Ovary (tissue), 9 donors: ENCODE data around the gene IFI16. TPM values are rescaled to one million over a fixed set of nuclear protein-coding genes. Genes with fewer than 3 reads are reported as not detected.
A peak's percentile ranks its signal among the peaks of the same experiment; 100 is the strongest.
"Not testable (repeated sequence)": the region's sequence is repeated elsewhere in the genome, so short reads cannot be mapped to it uniquely, and the experiment has no call there.

Experiments
- DNase-seq, 5 donors: peaks; one replicate each; pipeline ENCODE4 v3.0.0-alpha.2; 2019 to 2020
- H3K27ac ChIP-seq, 2 donors: fragments of 200-600 bp; one replicate each; pipeline versions ENCODE4 v1.5.1 to v1.8.0; 2019 to 2022
- H3K27me3 ChIP-seq: fragments of 200-600 bp; one replicate; pipeline ENCODE4 v1.8.0; 2022
- H3K36me3 ChIP-seq: fragments of 200-600 bp; sonication (generic); one replicate; pipeline ENCODE4 v1.5.1; 2019
- H3K4me1 ChIP-seq: one replicate; pipeline ENCODE4 v1.8.1; 2013; ENCODE audit warnings: mild to moderate bottlenecking, moderate library complexity; ENCODE audit not compliant: insufficient read depth
- H3K4me3 ChIP-seq: fragments of 200-600 bp; sonication (generic); one replicate; pipeline ENCODE4 v1.5.1; 2017
- H3K9me3 ChIP-seq, 2 donors: fragments of 200-600 bp in 1 of 2; sonication (generic) in 1 of 2; one replicate each; pipeline versions ENCODE4 v1.5.1 to v1.8.1; 2013 to 2019; ENCODE audit warnings: mild to moderate bottlenecking in 1 of 2, moderate library complexity in 1 of 2
- EP300 ChIP-seq: sonication (generic); formaldehyde crosslinking; IDR thresholded peaks from one replicate; pipeline ENCODE4 v1.6.1; 2017; ENCODE audit warnings: antibody characterized with exemption
- POLR2A ChIP-seq: fragments of 450-650 bp; IDR thresholded peaks from one replicate; pipeline ENCODE4 v1.6.1; 2017; ENCODE audit warnings: antibody characterized with exemption, mild to moderate bottlenecking, moderate library complexity
- WGBS, 3 donors: extraction: QIAGEN DNeasy Blood & Tissue Kit in 1 of 3; methylation state at CpG; one replicate each; pipeline versions ENCODE4 v1.1.5 to v1.1.7; 2013 to 2017; 5-methylcytosine and 5-hydroxymethylcytosine counted together
- intact Hi-C, 4 donors: fragments of 100-400 bp; cut with DNase I; formaldehyde crosslinking; loops; one replicate each; pipeline versions ENCODE4 v1.11.0 to v1.15.1; 2022 to 2023
- polyA plus RNA-seq, 2 donors: library from polyadenylated mRNA; stranded (reverse); fragments of 200-250 nt in 1 of 2; fragments of 350-450 nt in 1 of 2; fragmentation: Illumina TruSeq in 1 of 2; extraction: RNeasy Lipid Tissue Mini Kit (QIAGEN cat#74804) in 1 of 2; gene quantifications; one replicate each; pipeline ENCODE4 v1.2.3, GENCODE V29; 2013 to 2014
- total RNA-seq, 7 donors: library from RNA; depleted of rRNA in 2 of 7; stranded (reverse); fragments of >200 nt in 2 of 7; fragmentation: NEBNext Ultra II Directional in 3 of 7; extraction: Animal tissue kit (Norgen Biotek cat#: 25700) in 3 of 7; gene quantifications; one replicate each; pipeline versions ENCODE4 v1.1.0 to v1.2.4, GENCODE V29; 2016 to 2023
- TF ChIP-seq, protein P1 (sequence below), 3 donors: fragments of 450-650 bp in 2 of 3; fragments of 200-600 bp in 1 of 3; IDR thresholded peaks; one replicate each; pipeline versions ENCODE4 v1.5.1 to v1.8.0; 2016 to 2022; ENCODE audit warnings: antibody characterized with exemption in 3 of 3, mild to moderate bottlenecking in 1 of 3
- donor health status: DM: no; HTN: no; CAD: no; lungs with moderate emphysema.
- donor health status: DM: no; HTN: no; CAD: no.
- donor health status: Bipolar disorder and iron deficiency.
- donor health status: DM: yes; HTN: yes; CAD: no.
- donor health status: DM: no; HTN: no; CAD: no.
- donor health status: DM: yes; HTN: yes; CAD: no.

Gene IFI16
- total and polyA plus RNA-seq, 9 donors, result 73.1 to 184 (median 95.4) TPM

DNA sequence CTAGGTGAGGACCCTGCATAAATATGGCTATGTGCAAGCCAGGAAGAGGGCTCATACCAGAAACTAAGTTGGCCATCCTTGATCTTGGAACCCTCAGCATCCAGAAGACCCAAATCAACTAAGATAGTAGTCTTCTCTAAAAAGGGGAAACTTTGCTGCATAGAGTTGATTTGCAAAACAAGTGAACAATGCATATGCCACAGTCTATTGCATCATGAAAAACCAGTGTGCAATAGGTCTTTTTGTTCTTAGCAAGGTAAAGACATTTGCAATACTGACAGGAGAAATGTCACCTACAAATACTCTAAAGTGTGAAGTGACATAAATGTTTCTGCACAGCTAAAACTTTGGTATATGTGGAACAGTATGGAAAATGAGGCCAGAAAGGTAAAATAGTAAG, 2.0 kb upstream of the IFI16 start:
- Histone ChIP-seq H3K9me3 (no peaks in the 10 kb centered on the region), H3K36me3 (no peaks in the 10 kb centered on the region), H3K4me1 (peaks cover 6% of the 10 kb centered on the region), H3K4me3 (no peak overlapping the region), H3K27ac (no peak overlapping the region), H3K27me3 (no peaks in the 10 kb centered on the region)
- TF ChIP-seq EP300 (no peak), POLR2A (no peak)
- TF ChIP-seq, protein P1, sequence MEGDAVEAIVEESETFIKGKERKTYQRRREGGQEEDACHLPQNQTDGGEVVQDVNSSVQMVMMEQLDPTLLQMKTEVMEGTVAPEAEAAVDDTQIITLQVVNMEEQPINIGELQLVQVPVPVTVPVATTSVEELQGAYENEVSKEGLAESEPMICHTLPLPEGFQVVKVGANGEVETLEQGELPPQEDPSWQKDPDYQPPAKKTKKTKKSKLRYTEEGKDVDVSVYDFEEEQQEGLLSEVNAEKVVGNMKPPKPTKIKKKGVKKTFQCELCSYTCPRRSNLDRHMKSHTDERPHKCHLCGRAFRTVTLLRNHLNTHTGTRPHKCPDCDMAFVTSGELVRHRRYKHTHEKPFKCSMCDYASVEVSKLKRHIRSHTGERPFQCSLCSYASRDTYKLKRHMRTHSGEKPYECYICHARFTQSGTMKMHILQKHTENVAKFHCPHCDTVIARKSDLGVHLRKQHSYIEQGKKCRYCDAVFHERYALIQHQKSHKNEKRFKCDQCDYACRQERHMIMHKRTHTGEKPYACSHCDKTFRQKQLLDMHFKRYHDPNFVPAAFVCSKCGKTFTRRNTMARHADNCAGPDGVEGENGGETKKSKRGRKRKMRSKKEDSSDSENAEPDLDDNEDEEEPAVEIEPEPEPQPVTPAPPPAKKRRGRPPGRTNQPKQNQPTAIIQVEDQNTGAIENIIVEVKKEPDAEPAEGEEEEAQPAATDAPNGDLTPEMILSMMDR (IDR thresholded peaks at IDR 0.05), result no peak
- DNase-seq, result no peak
- intact Hi-C loops, result no loop called here

DNA sequence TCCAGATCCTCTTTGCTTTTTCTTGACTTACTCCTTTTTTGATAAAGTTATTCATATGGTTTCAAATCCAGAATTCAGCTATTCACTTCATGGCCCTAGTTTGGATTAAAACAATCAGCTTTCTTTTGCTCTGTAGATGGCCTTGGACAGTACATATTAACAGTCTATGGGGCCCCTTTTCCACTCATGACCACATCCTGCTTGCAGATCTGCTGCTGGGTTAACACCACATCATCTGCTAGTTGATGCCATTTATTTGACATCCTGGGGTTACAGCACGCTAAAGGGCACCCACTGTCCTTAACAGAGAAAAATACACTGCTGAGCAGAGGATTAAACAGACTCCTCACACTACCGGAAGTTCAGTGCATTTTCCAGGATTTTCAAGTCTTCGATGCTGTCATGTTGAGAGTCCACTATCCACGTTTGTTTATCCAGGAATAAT, 941 bp upstream of the IFI16 start:
- intact Hi-C loops, result no loop called here
- Histone ChIP-seq H3K27me3 (no peaks in the 10 kb centered on the region), H3K36me3 (no peaks in the 10 kb centered on the region), H3K4me3 (no peak overlapping the region), H3K4me1 (peaks cover 11% of the 10 kb centered on the region), H3K9me3 (no peaks in the 10 kb centered on the region), H3K27ac (peak overlapping the region; percentile 15 to 76)
- no peak for DNase-seq
- 21 to 48% (median 36%) methylated on average over 4 of the region's 4 CpGs for WGBS, 3 donors
- TF ChIP-seq, protein P1 (IDR thresholded peaks at IDR 0.05), result no peak
- no peak for TF ChIP-seq POLR2A
- no peak for TF ChIP-seq EP300

DNA sequence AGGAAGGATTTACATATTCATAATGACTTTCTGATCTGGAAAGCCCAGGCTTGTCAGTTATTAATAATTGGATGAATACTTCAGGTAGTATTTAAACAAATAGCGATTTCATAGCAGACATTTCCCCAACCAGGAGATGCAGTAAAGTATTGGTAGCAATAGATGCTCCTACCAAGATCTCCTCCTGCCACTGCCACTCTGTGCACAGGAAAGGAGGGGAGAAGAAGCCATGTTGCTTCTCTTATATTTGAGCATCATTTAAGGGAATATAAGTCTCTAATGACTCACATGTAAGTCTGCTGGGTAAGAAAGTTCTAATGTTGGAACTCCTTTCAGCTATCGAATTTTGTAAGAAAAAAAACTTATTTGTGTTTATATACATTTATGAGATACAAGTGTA, 420 bp upstream of the IFI16 start:
- H3K9me3 ChIP-seq, result no peaks in the 10 kb centered on the region
- intact Hi-C loops, result no loop called here
- H3K27me3 ChIP-seq, result no peaks in the 10 kb centered on the region
- WGBS, 3 donors, result 39 to 47% (median 41%) methylated on average over 2 of the region's 2 CpGs
- TF ChIP-seq EP300 (no peak), POLR2A (no peak)
- TF ChIP-seq, protein P1 (IDR thresholded peaks at IDR 0.05), result no peak
- peak overlapping the region; percentile 44 for H3K4me3 ChIP-seq
- DNase-seq, result no peak
- H3K36me3 ChIP-seq, result no peaks in the 10 kb centered on the region
- peak overlapping the region; percentile 15 to 76 for H3K27ac ChIP-seq
- peaks cover 15% of the 10 kb centered on the region for H3K4me1 ChIP-seq

DNA sequence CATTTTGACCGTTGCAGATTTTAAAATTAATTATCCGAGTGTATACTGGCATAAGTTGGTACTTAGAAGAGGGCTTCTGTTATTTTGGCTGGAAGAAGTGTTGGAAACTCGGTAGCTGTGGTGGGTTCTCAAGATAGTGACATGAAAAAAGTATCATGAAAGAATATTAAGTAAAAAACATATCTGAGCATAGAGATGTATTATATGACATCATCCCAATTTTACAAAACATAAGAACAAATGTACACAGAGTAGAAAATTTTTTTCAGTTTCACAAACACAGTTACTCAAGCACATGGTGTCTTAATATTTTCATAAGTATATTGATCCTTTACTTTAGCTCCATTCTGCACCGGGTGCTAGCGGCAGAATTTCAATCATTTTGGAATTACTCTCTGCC, 684 bp downstream of the IFI16 start:
- WGBS, 3 donors, result 1 to 7% (median 3%) methylated on average over 5 of the region's 5 CpGs
- Histone ChIP-seq H3K9me3 (no peaks in the 10 kb centered on the region), H3K27ac (peak overlapping the region; percentile 23 to 76), H3K4me3 (peak overlapping the region; percentile 44), H3K36me3 (no peaks in the 10 kb centered on the region), H3K4me1 (peaks cover 13% of the 10 kb centered on the region), H3K27me3 (no peaks in the 10 kb centered on the region)
- intact Hi-C loops, result no loop called here
- DNase-seq, result no peak
- TF ChIP-seq, protein P1 (IDR thresholded peaks at IDR 0.05), result no peak
- TF ChIP-seq POLR2A, result no peak
- no peak for TF ChIP-seq EP300

DNA sequence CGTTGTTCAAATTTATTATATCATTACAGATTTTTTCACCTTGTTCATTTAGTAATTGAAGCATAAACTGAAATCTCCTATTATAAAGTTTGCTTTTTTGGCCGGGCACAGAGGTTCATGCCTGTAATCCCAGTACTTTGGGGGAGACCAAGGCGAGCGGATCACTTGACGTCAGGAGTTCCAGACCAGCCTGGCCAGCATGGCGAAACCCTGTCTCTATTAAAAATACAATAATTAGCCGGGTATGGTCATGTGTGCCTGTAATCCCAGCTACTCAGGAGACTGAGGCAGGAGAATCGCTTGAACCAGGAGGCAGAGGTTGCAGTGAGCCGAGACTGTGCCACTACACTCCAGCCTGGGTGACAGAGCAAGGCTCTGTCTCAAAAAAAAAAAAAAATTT, 1.3 kb downstream of the IFI16 start:
- intact Hi-C loops, H3K27me3 ChIP-seq, H3K36me3 ChIP-seq, H3K9me3 ChIP-seq: not testable (repeated sequence)
- peak overlapping the region; percentile 44 for H3K4me3 ChIP-seq
- WGBS, 3 donors, result 3 to 10% (median 6%) methylated on average over 9 of the region's 9 CpGs
- H3K27ac ChIP-seq, result peak overlapping the region in 1 of 2 donors; percentile 76
- DNase-seq, result peak in 3 of 5 donors; percentile 34 to 44 (median 36)
- H3K4me1 ChIP-seq, result peaks cover 15% of the 10 kb centered on the region
